Fibroblast of the conjunctiva (primary cell): ENCODE measurements around the gene CENPN.
A peak's percentile ranks its signal among the peaks of the same experiment; 100 is the strongest.

Experiments used
- DNase-seq: peaks from one replicate; pipeline ENCODE4 v3.0.0-alpha.2; 2010; ENCODE audit warnings: low read depth

CENPN gene

DNA sequence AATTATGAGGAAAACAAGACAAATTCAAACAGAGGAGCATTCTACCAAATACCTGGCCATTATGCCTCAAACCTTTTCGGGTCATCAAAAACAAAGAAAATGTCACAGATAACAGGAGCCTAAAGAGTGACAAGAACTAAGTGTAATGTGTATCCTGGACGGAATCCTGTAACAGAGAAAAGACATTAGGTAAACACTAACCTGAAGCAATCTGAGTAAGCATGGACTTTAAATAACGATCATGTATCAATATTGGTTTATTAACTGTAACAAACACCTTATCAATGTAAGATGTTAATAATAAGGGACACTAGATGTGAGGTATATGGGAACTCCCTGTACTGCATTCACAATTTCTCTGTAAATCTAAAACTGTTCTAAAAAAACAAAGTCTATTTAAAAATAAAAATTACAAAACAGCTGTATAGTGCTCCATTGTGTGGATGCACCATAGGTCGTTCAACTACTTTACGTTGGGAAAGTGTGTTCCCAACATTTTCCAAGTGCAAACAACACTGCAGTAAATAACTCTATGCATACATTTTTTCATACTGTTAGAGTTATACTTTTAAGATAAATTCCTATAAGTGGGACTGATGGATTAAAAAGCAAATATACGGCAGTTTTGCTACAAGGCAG is 15.1 kb upstream of the CENPN start:
- DNase-seq, result no peak

DNA sequence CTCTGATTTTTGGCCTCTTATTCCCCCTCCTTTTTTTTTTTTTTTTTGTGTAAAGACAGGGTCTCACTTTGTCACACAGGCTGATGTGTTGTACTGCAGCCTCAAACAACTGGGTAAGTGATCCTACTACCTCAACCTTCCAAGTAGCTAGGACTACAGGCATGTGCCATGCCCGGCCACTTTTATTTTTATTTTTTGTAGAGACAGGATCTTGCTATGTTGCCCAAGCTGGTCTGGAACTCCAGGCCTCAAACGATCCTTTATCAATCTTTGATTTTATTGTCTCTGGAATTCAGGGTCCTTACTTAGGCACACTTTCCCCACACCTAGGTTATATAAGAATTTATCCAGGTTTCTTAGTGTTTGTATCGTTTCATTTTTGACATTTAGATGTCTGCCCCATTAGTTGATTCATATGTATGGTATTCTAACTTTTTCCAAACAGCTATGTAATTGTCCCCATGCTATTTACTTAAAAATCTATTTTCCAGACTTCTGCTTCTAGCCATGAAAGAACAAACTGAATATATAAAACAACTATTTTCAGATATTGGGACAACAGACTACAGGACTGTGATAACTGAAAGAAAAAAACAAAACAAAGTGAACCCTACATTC is 14.2 kb upstream of the CENPN start:
- DNase-seq, result no peak

DNA sequence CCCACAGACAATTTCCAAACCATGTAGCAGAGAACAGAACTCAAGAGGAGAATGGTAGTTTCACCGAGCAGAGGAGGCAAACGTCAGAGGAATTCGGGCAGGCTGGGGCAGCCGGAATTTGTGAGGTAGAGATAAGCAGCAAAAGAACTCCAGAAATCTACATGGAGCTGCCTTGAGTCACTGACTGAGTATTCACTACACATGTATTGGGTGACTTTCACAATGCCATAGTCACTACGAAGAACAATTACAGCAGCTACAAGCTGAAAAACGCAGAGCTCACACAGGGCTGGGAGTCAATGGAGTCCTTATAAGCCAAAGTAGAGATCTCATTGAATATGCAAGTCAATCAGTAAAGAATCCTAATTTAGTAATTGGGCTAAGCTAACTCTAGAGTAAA is 13.7 kb upstream of the CENPN start:
- DNase-seq, result peak; percentile 30

DNA sequence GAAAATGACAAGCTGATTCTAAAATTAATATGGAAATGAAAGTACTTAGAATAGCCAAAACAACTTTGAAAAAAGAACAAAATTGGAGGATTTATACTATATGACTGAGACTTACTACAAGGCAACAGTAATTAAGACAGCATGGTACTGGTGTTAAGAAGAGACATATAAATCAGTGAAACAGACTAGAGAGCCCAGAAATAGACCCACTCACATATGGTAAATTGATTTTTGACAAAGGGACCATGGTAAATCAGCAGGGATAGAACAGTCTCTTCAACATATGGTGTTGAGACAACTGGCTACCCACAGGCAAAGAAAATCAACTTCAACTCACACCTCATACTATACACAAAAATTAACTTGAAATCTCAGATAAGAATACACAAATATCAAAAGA is 13.2 kb upstream of the CENPN start:
- DNase-seq, result no peak

DNA sequence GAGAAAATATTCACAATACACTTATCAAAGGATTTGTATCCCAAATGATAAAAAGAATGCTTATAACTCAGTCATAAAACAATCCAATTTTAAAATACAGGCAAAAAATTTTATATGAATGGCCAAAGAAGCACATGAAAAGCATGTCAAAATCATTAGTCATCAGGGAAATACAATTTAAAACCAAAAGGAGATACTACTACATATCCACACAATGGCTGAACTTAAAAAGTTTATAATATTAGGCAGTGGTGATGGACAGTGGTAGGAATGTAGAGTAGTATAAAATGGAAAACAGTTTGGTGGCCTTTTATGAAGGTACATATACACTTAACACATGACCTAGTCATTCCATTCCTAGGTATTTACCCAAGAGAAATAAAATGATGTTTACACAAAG is 12.6 kb upstream of the CENPN start:
- no peak for DNase-seq

DNA sequence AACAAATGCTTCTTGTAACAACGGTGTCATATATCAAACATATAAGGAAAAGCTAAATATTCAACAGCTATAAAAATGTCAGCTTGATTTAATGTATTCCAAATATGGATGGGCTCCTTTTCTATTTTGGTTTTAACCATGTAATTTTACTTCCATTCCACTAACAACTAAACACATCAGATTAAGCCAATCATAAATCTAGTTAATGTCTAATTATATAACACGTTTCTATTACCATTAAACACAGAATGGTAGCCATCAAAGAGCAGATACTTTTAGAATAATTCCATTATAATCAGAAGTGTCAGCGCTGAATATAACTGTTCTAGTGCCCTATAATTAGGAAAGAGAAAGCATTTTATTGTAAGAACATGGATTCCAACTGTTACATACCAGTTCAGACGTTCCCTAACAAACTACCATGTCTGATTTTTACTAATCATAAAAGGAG is 10.3 kb upstream of the CENPN start:
- no peak for DNase-seq

DNA sequence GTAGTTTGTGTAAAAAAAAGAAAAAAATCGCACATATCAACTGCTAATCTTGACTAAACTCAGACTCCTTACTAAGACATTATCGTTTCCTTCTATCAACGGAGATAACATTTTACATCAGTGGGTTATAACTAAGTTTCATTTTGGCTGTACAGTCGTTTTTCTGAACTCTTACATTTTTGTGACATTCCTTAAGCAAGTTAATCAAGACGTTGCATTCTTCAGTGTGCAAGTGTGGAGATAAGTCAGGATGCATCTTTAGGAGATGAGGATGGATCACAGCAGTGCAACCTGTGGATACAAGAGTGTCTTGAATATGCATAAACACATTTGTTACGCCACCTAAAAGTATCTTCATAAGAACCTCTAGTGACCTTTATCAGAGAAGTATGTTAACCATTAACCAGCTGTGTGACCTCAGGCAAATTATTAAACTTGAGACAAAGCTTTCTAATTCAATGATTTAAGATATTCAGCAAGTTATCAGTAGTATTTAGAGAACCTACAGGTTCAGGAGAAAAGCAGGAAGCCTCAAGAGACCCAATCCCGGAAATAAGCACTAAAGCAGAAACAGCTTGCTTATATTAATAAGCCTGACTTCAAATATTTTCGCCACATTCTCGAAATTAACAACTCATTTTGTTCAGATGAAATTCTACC is 9.7 kb upstream of the CENPN start:
- no peak for DNase-seq

DNA sequence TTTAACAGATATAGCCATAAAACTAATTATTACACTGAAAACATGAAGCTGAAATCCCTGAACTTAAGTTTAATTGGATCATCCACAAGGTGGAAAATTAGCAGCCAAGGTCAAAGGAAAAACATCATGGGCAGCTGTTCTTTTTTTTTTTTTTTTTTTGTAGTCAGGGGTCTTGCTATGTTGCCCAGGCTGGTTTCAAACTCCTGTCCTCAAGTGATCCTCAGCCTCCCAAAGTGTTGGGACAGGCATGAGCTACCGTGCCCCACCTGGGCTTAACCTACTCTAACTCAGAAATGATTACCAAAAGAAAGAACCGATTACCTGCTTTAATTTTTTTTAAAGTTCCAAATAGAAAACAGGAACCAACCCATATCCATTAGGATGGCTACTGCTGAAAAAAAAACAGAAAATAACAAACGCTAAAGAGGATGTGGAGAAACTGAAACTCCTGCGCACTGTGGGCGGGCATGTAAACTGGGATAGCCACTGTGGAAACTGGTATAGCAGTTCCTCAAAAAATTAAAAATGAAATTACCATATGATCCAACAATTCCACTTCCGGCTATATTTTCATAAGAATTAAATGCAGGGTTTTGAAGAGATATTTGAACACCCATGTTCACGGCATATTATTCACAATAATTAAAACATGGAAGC is 8.9 kb upstream of the CENPN start:
- DNase-seq, result no peak

DNA sequence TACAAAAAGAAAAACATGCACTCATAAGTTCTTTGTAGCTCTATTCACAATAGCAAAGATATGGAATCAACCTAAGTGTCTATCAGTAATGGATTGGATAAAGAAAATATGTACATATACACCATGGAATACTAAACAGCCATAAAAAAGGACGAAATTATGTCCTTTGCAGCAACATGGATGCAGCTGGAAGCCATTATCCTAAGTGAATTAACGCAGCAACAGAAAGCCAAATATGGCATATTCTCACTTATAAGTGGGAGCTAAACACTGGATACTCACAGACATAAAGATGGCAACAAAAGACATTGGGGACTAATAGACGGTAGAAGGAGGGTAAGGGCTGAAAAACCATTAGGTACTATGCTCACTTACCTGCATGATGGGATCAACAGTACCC is 6.1 kb upstream of the CENPN start:
- no peak for DNase-seq

DNA sequence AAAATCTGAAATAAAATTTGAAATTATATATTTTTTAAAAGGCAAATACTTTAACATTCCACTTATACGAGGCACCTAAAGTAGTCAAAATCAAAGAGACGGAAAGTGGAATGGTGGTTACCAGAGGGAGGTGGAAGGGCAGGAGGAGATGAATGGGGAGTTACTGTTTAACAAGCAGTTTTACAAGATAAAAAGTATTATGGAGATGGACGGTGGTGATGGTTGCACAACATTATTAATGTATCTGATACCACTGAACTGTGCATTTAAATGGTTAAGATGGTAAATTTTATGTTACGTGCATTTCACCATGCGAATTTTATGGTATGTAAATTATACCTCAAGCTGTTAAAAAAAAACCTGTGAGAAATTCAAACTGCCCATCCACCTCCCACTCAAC is 5.7 kb upstream of the CENPN start:
- DNase-seq, result no peak

DNA sequence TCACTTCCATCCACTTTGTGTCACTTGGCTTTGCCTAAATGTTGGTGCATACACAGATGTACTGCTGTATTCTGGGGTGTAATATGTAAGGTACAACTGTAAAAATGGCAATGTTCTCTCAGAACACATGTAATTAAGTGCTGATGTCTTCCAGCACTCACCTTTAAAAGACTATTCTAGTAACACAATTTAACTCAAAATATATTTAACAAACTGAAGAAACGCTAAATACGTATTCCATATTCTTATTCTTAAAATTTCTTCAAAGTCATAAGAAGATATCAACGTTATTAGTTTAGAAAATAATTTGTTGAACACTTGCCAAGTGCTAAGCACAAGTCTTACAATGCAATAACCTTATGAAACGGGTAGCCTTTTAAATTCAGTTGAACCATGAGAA is 4.0 kb upstream of the CENPN start:
- no peak for DNase-seq

DNA sequence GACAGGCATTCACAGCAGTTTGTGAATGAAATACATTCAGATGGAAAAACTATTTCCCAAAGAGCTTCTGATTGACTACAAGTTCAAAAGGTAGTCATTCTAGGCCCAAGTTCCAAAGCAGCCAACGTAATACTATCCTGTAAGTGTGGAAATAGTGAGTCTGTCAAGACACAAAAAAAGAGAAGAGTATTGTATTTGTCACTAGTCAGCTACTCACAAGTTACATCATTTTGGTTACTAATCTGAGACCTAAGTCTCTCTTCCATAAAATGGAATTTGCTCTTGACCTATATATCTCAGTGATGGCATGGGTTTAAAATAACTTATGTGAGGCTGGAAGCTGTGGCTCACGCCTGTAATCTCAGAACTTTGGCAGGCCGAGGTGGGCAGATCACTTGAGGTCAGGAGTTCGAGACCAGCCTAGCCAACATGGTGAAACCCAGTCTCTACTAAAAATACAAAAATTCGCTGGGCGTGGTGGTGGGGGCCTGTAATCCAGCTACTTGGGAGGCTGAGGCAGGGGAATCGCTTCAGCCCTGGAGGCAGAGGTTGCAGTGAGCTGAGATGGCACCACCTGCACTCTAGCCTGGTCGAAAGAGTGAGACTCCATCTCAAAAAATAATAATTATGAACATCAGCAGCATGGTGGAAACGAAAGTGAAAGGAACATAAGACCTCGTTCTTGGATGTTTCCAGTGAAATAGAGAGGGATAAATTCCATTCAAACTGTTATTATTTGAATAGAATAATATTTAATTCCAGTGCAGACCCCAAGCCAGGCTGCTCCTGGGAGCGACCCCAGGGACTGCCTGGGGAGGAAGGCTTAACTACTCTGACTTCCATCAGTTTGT is 3.2 kb upstream of the CENPN start:
- no peak for DNase-seq

DNA sequence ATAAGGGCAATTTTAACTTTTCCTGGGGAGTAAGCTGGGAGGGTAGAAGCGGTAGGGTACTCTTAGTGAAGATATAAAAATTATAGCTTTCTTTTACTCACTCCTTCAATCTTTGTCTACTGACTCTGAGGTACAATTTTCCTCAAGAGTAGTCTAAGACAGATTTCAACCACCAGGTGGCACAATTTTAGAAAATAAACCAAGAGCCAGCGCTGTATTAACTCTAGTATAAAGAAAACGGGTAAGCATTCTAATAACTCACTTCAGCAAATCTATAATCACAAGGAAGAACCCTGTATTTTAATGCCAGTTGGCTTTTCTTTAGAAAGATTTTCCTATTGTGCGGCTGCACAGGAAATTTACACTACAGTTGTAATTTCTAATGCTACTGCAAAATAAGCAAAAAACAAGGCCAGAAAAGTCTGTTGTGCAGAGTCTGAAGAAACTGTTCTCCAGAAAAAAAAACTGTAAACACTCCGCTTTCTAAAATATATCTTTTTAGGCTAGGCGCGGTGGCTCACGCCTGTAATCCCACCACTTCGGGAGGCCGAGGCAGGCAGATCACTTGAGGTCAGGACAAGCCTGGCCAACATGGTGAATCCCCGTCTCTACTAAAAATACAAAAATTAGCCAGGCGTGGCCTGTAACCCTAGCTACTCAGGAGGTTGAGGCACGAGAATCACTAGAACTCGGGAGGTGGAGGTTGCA is 2.2 kb upstream of the CENPN start:
- peak; percentile 27 for DNase-seq

DNA sequence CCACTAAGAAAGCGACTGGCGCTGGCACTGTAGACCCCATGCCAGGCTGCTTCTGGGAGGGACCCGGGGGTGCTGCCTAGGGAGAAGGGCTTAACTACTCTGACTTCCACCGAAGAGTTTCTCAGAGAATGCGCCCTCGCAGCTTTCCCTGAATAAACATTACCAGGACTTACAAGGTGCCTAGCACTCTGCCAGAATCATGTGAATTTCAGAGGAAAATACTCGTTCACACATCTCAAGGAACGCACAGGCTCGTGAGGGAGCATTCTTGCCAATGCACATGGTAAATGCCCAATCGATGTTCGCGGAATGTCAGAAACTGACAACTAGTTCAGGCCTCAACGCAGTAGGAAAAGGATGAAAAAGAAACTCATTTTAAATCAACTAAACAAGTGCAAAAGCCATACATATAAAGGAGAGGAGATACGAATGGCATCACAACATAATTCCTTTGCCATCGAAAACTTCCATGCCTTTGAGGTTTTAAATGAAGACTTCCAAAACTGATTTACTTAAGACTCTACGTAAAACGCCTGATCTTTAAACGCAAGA is 1.3 kb upstream of the CENPN start:
- no peak for DNase-seq

DNA sequence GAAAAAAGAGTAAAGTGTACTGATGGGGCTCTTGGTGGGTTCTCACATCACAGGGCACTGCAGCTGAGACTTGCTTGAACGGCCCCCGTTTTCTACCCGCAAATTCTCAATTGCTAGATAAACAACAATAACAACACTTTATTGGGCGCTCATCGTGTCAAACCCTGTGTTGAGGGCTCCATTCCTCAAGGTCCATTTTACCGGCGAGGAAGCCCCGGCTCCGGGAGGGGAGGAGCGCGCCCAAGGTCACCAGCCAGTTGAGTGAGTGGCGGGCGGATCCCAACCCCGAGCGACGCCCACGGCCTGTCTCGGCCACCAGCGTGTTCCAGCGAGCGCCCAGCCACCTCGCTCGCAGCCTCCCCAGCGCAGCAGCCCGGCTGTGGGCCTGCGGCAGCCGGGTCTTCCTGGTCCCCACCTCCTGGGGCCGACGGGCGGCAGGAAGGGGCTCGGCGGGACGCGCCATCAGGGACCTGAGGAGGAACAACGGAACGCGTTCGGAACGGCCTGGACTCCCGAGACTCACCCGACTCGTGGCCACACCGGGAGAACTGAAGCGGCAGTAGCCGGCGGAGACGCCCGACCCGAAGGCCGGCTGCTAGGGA is 702 bp upstream of the CENPN start:
- no peak for DNase-seq

DNA sequence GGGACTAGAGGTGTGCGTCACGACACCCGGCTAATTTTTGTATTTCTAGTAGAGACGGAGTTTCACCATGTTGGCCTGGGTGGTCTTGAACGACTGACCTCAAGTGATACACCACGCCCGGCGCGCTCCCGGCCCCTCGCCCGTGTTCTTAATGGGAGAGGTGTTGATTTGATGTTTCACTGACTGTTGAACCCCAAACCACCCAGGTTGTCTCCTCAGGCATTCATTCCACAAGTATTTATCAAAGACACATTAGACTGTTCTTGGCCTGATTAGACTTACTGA is 1.4 kb downstream of the CENPN start:
- no peak for DNase-seq

DNA sequence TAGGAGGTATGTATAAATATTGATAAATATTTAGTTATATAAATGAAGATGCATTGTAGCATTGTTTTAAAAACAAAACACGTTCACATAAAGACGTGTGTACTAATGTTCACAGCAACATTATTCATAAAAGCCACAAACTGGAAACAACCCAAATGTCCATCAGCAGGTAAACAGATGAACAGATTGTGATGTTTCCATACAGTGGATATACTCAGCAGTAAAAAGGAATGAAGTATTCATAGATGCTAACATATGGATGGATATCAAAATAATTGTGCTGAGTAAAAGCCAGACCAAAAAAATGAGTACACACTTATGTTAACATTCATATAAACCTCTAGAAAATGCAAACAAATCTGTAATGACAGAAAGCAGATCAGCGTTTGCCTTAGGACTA is 6.0 kb downstream of the CENPN start:
- no peak for DNase-seq

DNA sequence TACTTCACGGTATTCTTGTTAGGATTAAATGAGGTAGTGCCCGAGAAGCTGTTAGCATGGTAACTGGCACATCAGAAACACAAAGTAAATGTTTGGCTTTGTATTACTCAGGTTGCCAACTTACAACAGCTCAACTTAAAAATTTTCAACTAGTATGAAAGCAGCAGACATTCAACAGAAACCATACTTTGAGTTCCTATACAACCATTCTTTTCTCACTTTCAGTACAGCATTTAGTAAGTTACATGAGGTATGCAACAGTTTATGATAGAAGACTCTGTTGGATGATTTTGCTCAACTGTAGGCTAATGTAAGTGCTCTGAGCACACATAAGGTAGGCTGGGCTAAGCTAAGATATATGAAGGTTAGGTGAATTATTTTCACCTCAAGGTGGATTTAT is 7.7 kb downstream of the CENPN start:
- DNase-seq, result no peak

DNA sequence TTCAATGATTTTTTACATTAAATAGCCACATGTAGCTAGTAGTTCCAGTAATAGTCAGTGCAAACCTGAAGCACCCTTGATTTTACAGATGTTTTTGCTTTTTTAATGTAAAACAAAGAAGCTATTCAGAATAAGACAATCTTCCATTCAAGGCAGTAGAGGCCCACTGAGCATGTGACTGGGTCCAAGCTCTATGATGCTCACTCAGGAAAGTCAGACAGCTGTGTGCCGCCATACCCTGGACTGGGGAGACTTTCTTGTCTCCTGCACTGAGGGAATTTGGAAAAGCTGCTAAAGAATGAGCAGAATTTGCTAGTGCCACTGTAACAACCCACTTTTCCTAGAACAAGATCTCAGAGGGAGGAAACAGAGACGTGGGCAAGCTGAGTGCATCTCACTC is 11.5 kb downstream of the CENPN start:
- DNase-seq, result no peak

DNA sequence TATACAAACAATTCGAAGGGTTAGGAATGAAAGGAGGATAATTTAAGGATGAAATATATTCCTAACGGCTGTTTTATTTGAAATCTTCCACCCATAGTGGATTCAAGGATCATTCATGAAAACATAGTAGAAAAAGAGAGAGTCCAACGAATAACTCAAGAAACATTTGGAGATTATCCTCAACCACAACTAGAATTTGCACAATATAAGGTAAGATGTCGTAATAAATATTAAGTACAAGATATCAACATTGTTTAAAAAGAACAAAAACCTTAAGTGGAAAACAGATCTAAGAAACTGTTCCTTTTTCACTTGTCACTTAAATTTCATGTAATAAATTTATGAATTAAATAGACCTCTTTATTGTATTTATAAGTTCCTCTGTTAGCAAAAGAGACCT is 19.4 kb downstream of the CENPN start:
- DNase-seq, result no peak

DNA sequence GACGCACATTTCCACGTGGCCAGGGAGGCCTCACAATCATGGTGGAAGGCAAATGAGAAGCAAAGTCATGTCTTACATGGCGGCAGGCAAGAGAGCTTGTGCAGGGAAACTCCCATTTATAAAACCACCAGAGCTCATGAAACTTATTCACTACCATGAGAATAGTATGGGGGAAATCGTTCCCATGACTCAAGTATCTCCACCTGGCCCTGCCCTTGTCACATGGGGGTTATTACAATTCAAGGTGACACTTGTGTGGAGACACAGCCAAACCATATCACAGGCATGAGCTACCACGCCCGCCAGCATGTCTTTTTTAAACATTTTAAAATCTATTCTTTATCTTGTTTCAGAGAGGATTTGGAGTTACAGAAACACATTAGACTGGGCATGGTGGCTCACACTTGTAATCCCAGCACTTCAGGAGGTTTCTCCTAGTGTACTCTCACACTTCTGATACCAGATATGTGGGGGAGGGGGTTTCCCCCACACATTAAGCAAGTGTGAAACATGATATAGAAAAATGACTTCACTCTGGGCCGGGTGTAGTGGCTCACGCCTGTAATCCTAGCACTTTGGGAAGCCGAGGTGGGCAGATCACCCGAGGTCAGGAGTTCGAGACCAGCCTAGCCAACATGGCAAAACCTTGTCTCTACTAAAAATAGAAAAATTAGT is 23.1 kb downstream of the CENPN start:
- no peak for DNase-seq
